ENCODE data around the gene GABARAP.

GABARAP gene

DNA sequence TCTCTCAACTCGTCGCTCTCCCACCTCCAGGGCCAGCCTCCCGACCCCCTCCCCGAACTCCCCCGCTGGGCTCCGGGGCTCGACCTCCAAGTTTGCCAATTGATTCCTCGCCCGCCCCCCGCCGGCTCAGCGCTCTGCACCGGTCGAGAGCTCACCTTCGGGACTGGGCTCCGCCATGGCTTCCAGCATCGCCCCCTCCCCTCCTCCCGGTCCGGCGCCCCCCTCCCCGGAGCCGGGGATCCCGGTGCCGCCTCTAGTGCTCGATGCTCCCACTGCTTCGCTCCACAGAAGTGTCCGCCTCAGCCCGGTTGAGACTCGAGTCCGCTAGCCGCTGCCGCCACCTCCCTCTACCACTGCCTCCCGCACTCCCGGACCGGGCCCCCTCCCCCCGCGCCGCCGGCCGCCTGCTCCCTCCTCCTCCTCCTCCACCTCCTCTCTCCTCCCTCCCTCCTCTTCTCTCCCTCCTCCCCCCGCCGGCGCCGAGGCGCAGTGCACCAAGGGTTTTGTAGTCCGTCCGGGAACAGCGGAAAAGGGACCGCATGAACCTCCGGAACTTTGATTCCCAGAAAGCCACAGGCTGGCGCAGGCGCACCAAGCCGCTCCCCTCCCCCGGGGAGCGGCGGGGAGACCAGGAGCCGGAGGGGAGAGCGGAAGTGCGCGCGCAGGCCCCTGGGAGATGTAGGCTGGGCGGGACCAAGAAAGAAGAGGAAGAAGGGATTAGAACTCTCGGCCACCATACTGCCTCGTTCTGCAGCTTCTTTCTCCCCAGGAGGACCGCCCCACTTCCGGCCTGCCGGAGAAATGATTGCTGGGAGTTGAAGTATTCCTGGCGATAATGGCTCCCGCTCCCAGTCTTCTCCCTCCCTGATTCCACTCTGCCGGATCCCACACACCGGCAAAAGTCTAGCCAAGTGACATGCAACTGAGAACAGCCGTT is 2.9 kb downstream of the GABARAP start, which contains the start of gene PHF23:
Gene PHF23, minus strand, starts transcription at position 367 of the 937 bp plus-strand sequence. Its CDS starts 178 bp downstream, at position 189.
- DNase-seq (ENCODE audit: low read depth) = peak; percentile 97

- no peak for DNase-seq (ENCODE audit: low read depth)
These were observed 3.7 kb downstream of the GABARAP start for GRCh38 chr17:7238420-7239090.

- peak; percentile 85 for DNase-seq (ENCODE audit: low read depth)
These were observed 4.4 kb downstream of the GABARAP start for GRCh38 chr17:7237761-7238419.

GRCh38 chr17:7237266-7237760 is 4.9 kb downstream of the GABARAP start:
- no peak for DNase-seq (ENCODE audit: low read depth)

GRCh38 chr17:7236808-7237207 is 5.4 kb downstream of the GABARAP start:
- DNase-seq (ENCODE audit: low read depth) = no peak

DNA sequence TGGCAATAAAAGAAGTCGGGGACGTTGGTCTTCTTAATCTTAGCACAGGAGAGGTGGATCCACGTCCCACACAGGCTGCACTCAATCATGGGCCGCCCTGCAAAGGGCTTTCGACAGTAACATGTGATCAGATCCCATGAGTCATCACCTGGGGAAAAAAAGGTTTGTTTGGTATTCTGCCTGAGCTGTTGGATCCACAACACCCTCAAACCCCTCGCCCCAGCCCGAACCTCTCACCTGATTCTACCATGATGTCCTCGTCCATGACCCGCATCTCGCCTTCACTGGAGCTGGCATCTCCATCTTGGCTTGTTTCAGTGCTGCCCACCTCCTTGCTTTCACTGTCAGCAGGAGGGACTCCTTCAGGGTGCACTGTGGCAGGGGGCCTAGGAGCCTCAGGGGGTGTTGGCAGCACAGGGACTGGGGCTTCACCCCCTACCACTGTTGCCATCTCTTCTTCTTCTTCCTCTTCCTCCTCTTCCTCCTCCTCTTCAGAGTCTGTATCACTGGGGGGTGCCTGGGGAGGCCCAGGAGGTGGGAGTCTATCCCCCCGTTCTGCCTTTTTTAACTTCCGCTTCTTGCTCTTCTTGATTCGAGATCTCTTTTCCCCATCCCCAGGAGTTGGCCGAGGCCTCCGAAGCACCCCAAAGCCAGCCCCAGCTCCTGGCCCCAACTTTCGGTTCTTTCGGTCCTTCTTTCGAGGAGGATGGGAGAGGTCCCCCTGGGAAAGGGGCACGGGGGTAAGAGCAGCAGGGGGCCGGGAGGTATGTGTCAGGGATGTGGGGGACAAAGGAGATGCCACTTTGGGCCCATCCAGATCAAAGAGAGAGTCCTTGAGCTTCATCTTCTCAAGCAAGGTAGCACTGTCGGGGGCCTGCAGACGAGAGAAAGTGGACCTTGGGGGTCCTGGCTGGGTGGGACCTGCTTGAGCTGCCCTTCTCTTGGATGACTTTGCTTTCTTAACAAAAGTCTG is 6.3 kb downstream of the GABARAP start:
- DNase-seq (ENCODE audit: low read depth) = no peak

DNA sequence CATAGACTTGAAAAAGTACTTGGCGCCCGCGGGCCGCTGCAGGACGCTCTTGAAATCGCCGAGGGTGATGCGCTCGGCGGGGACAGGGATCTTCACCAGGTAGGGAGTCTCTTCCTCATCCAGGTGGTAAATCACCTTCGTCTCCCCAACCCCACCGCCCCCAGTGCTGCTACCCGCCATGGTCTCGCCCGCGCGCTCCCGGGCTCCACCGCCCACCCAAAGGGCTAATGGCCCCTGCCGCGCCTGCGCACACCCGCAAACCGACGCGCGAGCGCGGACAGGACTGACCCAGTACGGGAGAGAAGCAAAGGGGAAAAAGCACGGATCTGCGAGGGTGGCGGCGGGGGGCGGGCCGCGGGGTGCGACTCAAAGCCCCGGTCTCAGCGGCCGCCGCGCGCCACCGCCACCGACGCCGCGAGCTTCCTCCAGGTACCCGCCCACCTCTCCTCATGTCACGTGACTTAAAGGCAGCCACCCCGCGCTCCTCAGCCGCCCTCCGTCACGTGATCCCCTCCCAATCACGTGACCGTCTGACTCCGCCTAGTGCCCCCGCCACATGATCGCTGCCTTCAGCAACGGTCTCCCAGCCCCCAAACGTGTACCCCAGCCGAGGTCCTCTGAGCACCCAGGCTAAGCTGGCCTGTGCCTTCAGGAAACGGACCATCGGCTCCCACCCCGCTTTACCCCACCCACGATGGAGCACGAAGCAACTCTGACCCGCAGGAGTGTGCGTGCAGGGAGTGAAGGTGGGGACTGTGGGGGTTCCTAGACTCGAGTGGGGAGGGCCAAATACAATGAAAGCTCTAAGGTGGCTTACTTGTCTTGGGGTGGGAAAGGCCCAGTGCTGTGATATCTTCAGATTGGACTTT is 7.9 kb downstream of the GABARAP start, which contains the start of gene DVL2:
Gene DVL2, minus strand, starts transcription at position 435 of the 869 bp plus-strand sequence. Its CDS starts 255 bp downstream, at position 180.
- peak; percentile 95 for DNase-seq (ENCODE audit: low read depth)

GRCh38 chr17:7233701-7234082 is 8.6 kb downstream of the GABARAP start:
- DNase-seq (ENCODE audit: low read depth) = no peak

GRCh38 chr17:7232114-7232513 is 10.1 kb downstream of the GABARAP start:
- DNase-seq (ENCODE audit: low read depth) = no peak

DNA sequence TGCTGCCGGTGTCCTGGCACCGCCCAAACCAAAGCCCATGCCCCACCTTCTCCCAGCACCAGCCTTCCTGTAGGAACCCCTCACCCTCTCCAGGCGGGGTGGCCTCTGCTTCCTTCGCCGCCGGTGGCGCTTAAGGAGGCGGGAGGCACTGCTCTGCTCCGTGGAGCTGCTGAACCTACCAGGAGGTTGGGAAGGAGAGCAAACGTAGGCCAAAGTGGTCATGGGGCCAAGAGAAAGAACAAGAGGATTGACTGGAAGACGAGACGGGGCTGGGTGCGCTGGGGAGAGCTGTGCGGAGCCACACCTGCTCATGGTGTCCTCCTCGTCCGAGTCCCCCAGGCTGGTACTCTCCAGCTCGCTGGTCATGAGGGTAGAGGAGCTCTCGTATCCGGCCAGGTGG is 12.7 kb downstream of the GABARAP start:
- DNase-seq (ENCODE audit: low read depth) = no peak

GRCh38 chr17:7228920-7229319 is 13.3 kb downstream of the GABARAP start:
- no peak for DNase-seq (ENCODE audit: low read depth)

DNA sequence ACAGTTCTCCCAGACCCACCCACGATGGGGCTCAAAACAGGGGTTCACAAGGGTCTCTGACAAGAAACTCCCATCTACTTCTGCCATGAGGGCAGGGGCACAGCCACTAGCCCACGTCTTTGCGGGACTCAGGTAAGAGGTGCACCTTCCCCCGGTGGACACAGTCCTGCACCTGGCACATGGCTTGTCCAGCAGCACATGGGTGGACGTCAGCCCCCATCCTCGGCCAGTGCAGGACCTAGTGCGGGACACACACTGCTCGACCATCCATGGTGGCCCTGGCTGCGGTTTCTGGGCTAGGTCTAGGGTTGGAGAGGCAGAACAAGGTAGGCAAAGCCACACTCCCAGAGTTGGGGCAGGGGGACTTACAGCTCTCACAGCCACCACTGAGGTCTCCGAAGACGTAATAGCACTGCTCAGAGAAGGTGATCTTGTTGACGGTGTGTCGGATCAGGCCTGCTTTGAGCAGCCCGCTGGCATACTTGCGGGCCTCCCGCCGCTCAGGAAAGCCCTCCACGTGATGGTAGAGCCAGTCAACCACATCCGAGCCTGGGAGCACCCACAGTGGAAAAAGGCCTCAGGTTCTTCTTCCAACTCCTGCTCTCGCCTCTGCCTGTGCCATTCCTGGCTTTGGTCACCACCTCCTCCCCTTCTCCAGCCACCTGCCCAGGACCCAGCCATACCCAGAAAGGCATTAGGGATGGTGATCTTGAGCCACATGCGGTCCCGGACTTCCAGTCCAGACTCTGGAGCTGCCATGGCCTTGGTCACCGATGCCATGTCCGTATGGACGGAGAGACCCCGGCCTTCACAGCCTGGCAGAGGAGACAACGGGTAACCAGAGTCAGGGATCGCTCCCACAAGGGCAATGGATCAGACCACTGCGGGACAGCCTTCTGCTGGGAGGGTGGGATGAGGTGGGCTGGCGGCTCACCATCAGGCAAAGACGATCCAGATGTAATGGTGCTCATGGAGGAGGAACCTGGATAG is 15.2 kb downstream of the GABARAP start:
- no peak for DNase-seq (ENCODE audit: low read depth)

GRCh38 chr17:7225711-7226331 is 16.4 kb downstream of the GABARAP start:
- no peak for DNase-seq (ENCODE audit: low read depth)

- no peak for DNase-seq (ENCODE audit: low read depth)
These were observed 17.6 kb downstream of the GABARAP start for GRCh38 chr17:7224661-7225111.

DNA sequence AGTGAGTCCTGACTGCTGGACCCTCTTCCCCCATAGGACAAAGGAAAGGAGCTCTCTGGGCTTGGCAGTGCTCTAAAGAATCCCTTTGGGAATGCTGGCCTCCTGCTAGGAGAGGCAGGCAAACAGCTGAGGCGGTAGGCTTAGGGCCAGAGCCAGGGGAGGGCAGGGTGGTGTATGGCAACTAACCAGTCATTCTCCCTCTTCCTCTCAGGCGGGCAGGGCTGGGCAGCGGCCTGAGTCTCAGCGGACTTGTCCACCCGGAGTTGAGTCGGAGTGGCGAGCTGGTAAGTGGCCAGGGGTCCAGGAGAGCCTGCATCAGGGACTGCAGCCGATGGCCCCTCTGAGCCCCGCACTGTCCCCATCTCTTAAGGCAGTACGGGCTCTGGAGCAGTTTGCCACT is 18.1 kb downstream of the GABARAP start:
- DNase-seq (ENCODE audit: low read depth) = no peak

DNA sequence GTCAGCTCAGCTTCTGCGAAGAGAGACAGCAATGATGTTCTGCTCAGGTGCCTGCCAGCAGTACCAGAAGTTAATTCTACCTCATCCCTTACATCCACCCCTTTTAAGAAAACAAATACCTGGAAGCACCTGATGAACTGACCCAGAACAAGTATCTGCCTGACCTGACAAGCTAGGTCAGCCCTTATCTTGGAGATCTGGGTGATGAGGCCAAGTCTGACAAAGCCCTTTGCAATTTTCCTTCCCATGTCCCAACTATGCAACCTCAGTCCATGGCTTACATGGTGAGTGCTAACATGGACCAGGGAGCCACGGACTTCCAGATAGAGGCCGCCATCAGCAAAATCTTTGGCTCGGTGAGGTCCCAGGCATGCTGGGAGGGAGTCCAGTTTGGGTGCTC is 18.9 kb downstream of the GABARAP start:
- DNase-seq (ENCODE audit: low read depth) = no peak

DNA sequence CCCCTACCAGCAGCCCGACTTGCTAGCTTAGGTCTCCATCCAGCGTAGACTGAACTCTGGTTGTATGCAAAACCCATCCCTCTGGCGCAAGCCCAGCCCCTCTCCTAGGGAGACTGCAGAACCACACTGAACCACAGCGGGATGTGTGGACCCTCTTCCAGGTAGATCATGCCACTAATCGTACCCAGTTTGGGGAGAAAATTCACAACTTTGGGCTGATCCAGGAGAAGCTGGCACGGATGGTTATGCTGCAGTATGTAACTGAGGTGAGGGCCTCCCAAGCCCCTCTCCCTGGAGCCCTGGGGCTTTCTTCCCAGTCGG is 19.3 kb downstream of the GABARAP start:
- DNase-seq (ENCODE audit: low read depth) = no peak
